ENCODE results near the gene EFCAB5. TPM values are rescaled to one million over a fixed set of nuclear protein-coding genes. Genes with fewer than 3 reads are reported as not detected.
"Not testable (repeated sequence)": the region's sequence is repeated elsewhere in the genome, so short reads cannot be mapped to it uniquely, and the experiment has no call there.

Gene EFCAB5
- polyA plus RNA-seq, 1 of the 3 experiments (the other 2 are of a cell fraction) = 0.05 TPM

DNA sequence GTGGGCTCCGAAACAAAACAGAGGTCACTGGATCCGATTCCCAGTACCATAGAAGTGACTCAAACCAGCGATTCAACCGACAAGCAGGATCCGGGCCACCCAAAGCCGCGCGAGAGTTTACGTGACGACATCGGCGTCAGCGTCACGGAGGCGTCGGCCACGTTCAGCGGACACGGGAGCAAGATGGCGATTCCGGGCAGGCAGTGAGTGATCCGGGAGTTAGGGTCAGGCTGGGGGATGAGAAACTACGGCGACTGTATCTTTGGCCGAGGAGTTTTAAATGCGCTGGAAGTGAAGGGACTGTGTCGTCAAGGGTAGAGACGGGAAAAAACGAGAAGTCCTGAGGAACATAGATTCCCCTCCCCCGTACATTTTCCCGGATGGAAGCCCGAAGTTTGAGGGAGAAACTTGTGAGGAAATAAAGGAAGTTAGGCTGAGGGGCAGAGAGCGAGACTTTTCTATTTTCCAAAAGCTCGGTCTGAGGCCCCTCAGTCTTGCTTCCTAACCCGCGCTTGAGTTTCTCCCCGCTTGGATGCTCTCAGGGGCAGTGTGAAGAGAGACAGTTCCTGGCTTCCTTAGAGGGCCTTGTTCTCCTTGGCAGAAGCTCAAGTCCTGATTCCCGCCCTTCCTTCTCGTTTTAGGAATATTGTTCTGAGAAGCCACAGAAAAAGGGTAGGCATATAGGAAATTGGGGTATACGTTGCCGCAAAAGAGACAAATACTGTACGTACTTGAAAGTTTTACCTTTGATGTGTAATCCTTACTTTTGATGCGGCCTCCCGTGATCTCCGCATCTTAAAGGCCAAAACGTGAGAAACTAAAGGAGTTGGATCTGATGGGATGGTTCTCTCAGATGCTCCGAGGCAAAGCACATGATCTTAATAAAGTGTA, 175.5 kb downstream of the EFCAB5 start, which contains the start of gene NSRP1 (continued):
- TF ChIP-seq, protein P1, sequence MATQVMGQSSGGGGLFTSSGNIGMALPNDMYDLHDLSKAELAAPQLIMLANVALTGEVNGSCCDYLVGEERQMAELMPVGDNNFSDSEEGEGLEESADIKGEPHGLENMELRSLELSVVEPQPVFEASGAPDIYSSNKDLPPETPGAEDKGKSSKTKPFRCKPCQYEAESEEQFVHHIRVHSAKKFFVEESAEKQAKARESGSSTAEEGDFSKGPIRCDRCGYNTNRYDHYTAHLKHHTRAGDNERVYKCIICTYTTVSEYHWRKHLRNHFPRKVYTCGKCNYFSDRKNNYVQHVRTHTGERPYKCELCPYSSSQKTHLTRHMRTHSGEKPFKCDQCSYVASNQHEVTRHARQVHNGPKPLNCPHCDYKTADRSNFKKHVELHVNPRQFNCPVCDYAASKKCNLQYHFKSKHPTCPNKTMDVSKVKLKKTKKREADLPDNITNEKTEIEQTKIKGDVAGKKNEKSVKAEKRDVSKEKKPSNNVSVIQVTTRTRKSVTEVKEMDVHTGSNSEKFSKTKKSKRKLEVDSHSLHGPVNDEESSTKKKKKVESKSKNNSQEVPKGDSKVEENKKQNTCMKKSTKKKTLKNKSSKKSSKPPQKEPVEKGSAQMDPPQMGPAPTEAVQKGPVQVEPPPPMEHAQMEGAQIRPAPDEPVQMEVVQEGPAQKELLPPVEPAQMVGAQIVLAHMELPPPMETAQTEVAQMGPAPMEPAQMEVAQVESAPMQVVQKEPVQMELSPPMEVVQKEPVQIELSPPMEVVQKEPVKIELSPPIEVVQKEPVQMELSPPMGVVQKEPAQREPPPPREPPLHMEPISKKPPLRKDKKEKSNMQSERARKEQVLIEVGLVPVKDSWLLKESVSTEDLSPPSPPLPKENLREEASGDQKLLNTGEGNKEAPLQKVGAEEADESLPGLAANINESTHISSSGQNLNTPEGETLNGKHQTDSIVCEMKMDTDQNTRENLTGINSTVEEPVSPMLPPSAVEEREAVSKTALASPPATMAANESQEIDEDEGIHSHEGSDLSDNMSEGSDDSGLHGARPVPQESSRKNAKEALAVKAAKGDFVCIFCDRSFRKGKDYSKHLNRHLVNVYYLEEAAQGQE (IDR thresholded peaks at IDR 0.05; ENCODE audit: low read depth, low read length) = 0 out of 2 replicates have a peak, but pooled peaks have one; percentile 33

DNA sequence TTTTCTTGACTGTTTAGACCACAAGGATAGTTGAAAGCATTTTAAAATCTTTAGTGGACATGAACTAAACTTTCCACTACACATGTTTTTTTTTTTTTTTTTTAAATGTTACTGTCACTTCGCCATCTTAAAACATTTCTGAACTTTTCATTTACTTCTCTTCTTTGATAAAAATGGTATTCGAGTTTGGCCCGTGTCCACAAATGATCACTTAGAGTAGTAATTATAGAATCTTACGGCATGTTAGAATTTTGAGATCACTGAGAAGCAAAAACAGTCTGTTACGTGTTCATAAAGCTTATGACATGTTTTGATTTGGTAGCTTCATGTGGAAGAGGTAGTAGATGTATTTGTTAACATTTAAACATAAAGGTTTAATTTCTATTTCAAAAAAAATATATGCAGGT, 176.2 kb downstream of the EFCAB5 start:
- POLR2A ChIA-PET = interaction anchor here (0.9 to 1.2 kb wide), 3 partner anchors 13 to 218 kb away, joined by 3 to 5 read pairs (median 3); no protein-coding TSS in a partner anchor
- peaks cover 17% of the 10 kb centered on the region for H3F3A ChIP-seq (replicated peaks; ENCODE audit: insufficient read depth)

DNA sequence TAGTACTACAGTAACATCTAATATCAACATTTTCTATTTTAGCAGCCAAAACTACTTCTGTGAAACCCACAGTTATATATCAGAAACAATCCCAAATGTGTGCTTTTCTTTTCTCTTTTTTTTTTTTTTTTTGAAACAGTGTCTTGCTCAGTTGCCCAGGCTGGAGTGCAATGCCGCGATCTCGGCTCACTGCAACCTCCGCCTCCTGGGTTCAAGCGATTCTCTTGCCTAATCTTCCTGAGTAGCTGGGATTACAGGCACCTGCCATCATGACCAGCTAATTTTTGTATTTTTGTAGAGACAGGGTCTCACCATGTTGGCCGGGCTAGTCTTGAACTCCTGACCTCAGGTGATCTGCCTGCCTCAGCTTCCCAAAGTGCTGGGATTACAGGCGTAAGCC, 177.2 kb downstream of the EFCAB5 start:
- H2AFZ ChIP-seq (ENCODE audit: low read depth); H3K9me2 ChIP-seq; DNase-seq; H3K4me1 ChIP-seq (ENCODE audit: control insufficient read depth in 1 of 2, insufficient read depth in 2 of 2, low read depth in 1 of 2, low read length in 1 of 2); H3K4me3 ChIP-seq (ENCODE audit: low read depth in 2 of 2, low read length in 1 of 2); H3K27me3 ChIP-seq (ENCODE audit: insufficient read depth); H3K9me3 ChIP-seq; H3K27ac ChIP-seq (ENCODE audit: low read depth in 2 of 2, low read length in 1 of 2): not testable (repeated sequence)
- WGBS (ENCODE audit: low lambda C conversion rate) = 97% methylated on average over 7 of the region's 7 CpGs
- peaks cover 70% of the 10 kb centered on the region for H3K79me2 ChIP-seq (ENCODE audit: insufficient read depth)
- peaks cover 19% of the 10 kb centered on the region for H3F3A ChIP-seq (replicated peaks; ENCODE audit: insufficient read depth)
- H3K4me2 ChIP-seq = peak overlapping the region; percentile 68; the same call in 1 of the 2 replicates
- peak overlapping the region; percentile 96; the same call in 1 of the 2 replicates for H3K9ac ChIP-seq
- CTCF ChIA-PET = interaction anchor here (1.0 to 2.2 kb wide), 3 partner anchors 14 to 118 kb away, joined by 3 to 19 read pairs (median 5); no protein-coding TSS in a partner anchor
- POLR2A ChIA-PET = interaction anchor here (1.2 kb wide), 1 partner anchor 14 kb away, joined by 3 read pairs; no protein-coding TSS in a partner anchor
- H4K20me1 ChIP-seq (ENCODE audit: insufficient read depth) = peaks cover 14% of the 10 kb centered on the region
- peaks cover 11 to 38% of the 10 kb centered on the region in 2 experiments for H3K36me3 ChIP-seq (replicated peaks in 1 of 2; ENCODE audit: control insufficient read depth in 1 of 2, insufficient read depth in 2 of 2, low read length in 1 of 2)

More for the DNA sequence above, 176.2 kb downstream of the EFCAB5 start:
- no peak for DNase-seq
- peak overlapping the region; percentile 68 for H3K4me2 ChIP-seq
- H3K4me3 ChIP-seq (ENCODE audit: low read depth in 2 of 2, low read length in 1 of 2) = peak overlapping the region; percentile 76 to 82
- no peaks in the 10 kb centered on the region for H3K9me2 ChIP-seq
- CTCF ChIA-PET = interaction anchor here (1.0 to 2.2 kb wide), 4 partner anchors 9 to 119 kb away, joined by 3 to 19 read pairs (median 8); no protein-coding TSS in a partner anchor
- H3K9ac ChIP-seq = peak overlapping the region; percentile 96
- peak overlapping the region; percentile 95; a peak in 3 of 4 replicates for H3K27ac ChIP-seq (ENCODE audit: low read depth in 2 of 2, low read length in 1 of 2)
- no peaks in the 10 kb centered on the region for H3K9me3 ChIP-seq
- no peak overlapping the region for H2AFZ ChIP-seq (ENCODE audit: low read depth)
- peaks cover 8% of the 10 kb centered on the region for H4K20me1 ChIP-seq (ENCODE audit: insufficient read depth)
- WGBS (ENCODE audit: low lambda C conversion rate) = 29% methylated on average over 5 of the region's 5 CpGs
- H3K79me2 ChIP-seq (ENCODE audit: insufficient read depth) = peaks cover 60% of the 10 kb centered on the region
- no peaks in the 10 kb centered on the region for H3K27me3 ChIP-seq (ENCODE audit: insufficient read depth)
- peaks cover 11 to 31% of the 10 kb centered on the region in 2 experiments for H3K36me3 ChIP-seq (replicated peaks in 1 of 2; ENCODE audit: control insufficient read depth in 1 of 2, insufficient read depth in 2 of 2, low read length in 1 of 2)
- TF ChIP-seq, protein P2, sequence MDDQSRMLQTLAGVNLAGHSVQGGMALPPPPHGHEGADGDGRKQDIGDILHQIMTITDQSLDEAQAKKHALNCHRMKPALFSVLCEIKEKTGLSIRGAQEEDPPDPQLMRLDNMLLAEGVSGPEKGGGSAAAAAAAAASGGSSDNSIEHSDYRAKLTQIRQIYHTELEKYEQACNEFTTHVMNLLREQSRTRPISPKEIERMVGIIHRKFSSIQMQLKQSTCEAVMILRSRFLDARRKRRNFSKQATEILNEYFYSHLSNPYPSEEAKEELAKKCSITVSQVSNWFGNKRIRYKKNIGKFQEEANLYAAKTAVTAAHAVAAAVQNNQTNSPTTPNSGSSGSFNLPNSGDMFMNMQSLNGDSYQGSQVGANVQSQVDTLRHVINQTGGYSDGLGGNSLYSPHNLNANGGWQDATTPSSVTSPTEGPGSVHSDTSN (IDR thresholded peaks at IDR 0.05) = no peak
- TF ChIP-seq TAF1 (IDR thresholded peaks at IDR 0.05; ENCODE audit: borderline replicate concordance, low read depth, low read length) = no peak
- no peak for TF ChIP-seq RAD21 (IDR thresholded peaks at IDR 0.05; ENCODE audit: low read length)
- TF ChIP-seq, protein P3, sequence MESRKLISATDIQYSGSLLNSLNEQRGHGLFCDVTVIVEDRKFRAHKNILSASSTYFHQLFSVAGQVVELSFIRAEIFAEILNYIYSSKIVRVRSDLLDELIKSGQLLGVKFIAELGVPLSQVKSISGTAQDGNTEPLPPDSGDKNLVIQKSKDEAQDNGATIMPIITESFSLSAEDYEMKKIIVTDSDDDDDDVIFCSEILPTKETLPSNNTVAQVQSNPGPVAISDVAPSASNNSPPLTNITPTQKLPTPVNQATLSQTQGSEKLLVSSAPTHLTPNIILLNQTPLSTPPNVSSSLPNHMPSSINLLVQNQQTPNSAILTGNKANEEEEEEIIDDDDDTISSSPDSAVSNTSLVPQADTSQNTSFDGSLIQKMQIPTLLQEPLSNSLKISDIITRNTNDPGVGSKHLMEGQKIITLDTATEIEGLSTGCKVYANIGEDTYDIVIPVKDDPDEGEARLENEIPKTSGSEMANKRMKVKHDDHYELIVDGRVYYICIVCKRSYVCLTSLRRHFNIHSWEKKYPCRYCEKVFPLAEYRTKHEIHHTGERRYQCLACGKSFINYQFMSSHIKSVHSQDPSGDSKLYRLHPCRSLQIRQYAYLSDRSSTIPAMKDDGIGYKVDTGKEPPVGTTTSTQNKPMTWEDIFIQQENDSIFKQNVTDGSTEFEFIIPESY (IDR thresholded peaks at IDR 0.05; ENCODE audit: borderline replicate concordance, low read depth) = no peak
- TF ChIP-seq, protein P4, sequence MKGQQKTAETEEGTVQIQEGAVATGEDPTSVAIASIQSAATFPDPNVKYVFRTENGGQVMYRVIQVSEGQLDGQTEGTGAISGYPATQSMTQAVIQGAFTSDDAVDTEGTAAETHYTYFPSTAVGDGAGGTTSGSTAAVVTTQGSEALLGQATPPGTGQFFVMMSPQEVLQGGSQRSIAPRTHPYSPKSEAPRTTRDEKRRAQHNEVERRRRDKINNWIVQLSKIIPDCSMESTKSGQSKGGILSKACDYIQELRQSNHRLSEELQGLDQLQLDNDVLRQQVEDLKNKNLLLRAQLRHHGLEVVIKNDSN (IDR thresholded peaks at IDR 0.05; ENCODE audit: borderline replicate concordance, low read depth) = no peak
- TF ChIP-seq YY1 (IDR thresholded peaks at IDR 0.05; ENCODE audit: low read depth) = no peak
- no peak for TF ChIP-seq GATA2 (CRISPR knock-in tag; IDR thresholded peaks at IDR 0.05)
- no peak for TF ChIP-seq SIN3A (IDR thresholded peaks at IDR 0.05; ENCODE audit: borderline replicate concordance, low read depth, low read length)
- H3K4me1 ChIP-seq (ENCODE audit: control insufficient read depth in 1 of 2, insufficient read depth in 2 of 2, low read depth in 1 of 2, low read length in 1 of 2) = peaks cover 3 to 9% of the 10 kb centered on the region in 2 experiments; a peak in 2 of 4 replicates
